HCT116 (cell line): ENCODE measurements around the gene TOPAZ1. TPM values are rescaled to one million over a fixed set of nuclear protein-coding genes. Genes with fewer than 3 reads are reported as not detected.

Source experiments
- ATAC-seq: fragments of 200-7000 bp; cut with Tn5 transposase; 2 replicates; pipeline ENCODE4 v1.9.1; 2020; ENCODE audit warnings: mild to moderate bottlenecking, moderate library complexity
- BruUV-seq: library from RNA; stranded (reverse); fragments of 400-500 nt; replicated peaks from 2 replicates; lab custom pipeline; 2021; lab: Mats Ljungman, UMichigan
- CTCF ChIA-PET: fragments of 300-600 bp; sonication (Branson Sonifier 250); formaldehyde crosslinking; loops from one replicate; lab custom pipeline; 2021; ENCODE audit warnings: antibody characterized with exemption; lab: Charles Lee
- POLR2A ChIA-PET: fragments of 300-600, 350-600 bp; sonication (Branson Sonifier 250); formaldehyde crosslinking; loops from one replicate; lab custom pipeline; 2021; ENCODE audit warnings: antibody characterized with exemption; lab: Charles Lee
- RAD21 ChIA-PET, 2 experiments: fragments of 300-600 bp; sonication (Branson Sonifier 250); formaldehyde crosslinking; loops; one replicate each; lab custom pipeline; 2023; ENCODE audit warnings: low total read pairs in 2 of 2; ENCODE audit not compliant: uncharacterized antibody in 2 of 2, unreplicated experiment in 2 of 2, low non-redundant PET in 1 of 2; lab: Charles Lee
- DNase-seq: peaks from one replicate; pipeline ENCODE4 v3.0.0-alpha.2; 2010; ENCODE audit warnings: low read depth, low spot score
- H2AFZ ChIP-seq: fragments of 200-600 bp; shearing (Covaris generic), sonication (generic); 2 replicates; pipeline ENCODE4 v1.6.1; 2017; ENCODE audit warnings: low read depth, mixed run types, mixed read lengths, antibody characterized with exemption, low read length; ENCODE audit not compliant: poor library complexity, severe bottlenecking
- H3K27ac ChIP-seq: 2 replicates; pipeline ENCODE4 v1.5.1; 2012; ENCODE audit warnings: low read depth, low read length
- H3K27me3 ChIP-seq: fragments of 200-600 bp; sonication (generic); 2 replicates; pipeline ENCODE4 v1.6.1; 2016; ENCODE audit warnings: mixed run types, low read length, mixed read lengths; ENCODE audit not compliant: insufficient read depth
- H3K36me3 ChIP-seq, 2 experiments: fragments of 200-500 bp in 1 of 2; fragments of 200-600 bp in 1 of 2; sonication (Bioruptor generic) in 1 of 2; sonication (generic) in 1 of 2; 2 replicates each; pipeline versions ENCODE4 v1.5.1 to v1.6.1; 2014 to 2016; ENCODE audit warnings: low read length in 2 of 2, inconsistent platforms in 1 of 2, mixed read lengths in 1 of 2, mixed run types in 1 of 2; ENCODE audit not compliant: insufficient read depth in 2 of 2, control insufficient read depth in 1 of 2
- H3K4me1 ChIP-seq, 2 experiments: fragments of 200-600 bp in 1 of 2; sonication (generic) in 1 of 2; 2 replicates each; pipeline versions ENCODE4 v1.5.1 to v1.6.1; 2012 to 2017; ENCODE audit warnings: low read length in 2 of 2, inconsistent platforms in 1 of 2, mild to moderate bottlenecking in 1 of 2, mixed read lengths in 1 of 2, mixed run types in 1 of 2, moderate library complexity in 1 of 2; ENCODE audit not compliant: insufficient read depth in 2 of 2, control insufficient read depth in 1 of 2
- H3K4me2 ChIP-seq: fragments of 200-600 bp; sonication (generic); 2 replicates; pipeline ENCODE4 v1.6.1; 2017; ENCODE audit warnings: mixed run types, low read length, mixed read lengths
- H3K4me3 ChIP-seq, 2 experiments: fragments of 200-600 bp in 1 of 2; sonication (generic) in 1 of 2; replicated peaks in 1 of 2; 2 replicates each; pipeline ENCODE4 v1.5.1; 2011 to 2016; ENCODE audit warnings: low read length in 2 of 2, control low read depth in 1 of 2, low read depth in 1 of 2, mild to moderate bottlenecking in 1 of 2, mixed read lengths in 1 of 2, mixed run types in 1 of 2
- H3K79me2 ChIP-seq: fragments of 200-600 bp; sonication (generic); 2 replicates; pipeline ENCODE4 v1.6.1; 2017; ENCODE audit warnings: mild to moderate bottlenecking, mixed run types, low read length, moderate library complexity, mixed read lengths; ENCODE audit not compliant: insufficient read depth
- H3K9ac ChIP-seq: fragments of 200-600 bp; sonication (generic); 2 replicates; pipeline ENCODE4 v1.6.1; 2016; ENCODE audit warnings: low read length, mixed read lengths
- H3K9me2 ChIP-seq: fragments of 200-600 bp; sonication (generic), shearing (Covaris generic); 2 replicates; pipeline ENCODE4 v1.6.1; 2017; ENCODE audit warnings: mixed run types, mild to moderate bottlenecking, moderate library complexity; ENCODE audit not compliant: insufficient read depth
- H3K9me3 ChIP-seq, 2 experiments: fragments of 200-500 bp in 1 of 2; fragments of 200-600 bp in 1 of 2; sonication (Bioruptor generic) in 1 of 2; sonication (generic) in 1 of 2; 2 replicates each; pipeline ENCODE4 v1.6.1; 2014 to 2017; ENCODE audit warnings: low read length in 2 of 2, mixed read lengths in 2 of 2, inconsistent platforms in 1 of 2, low read depth in 1 of 2, mild to moderate bottlenecking in 1 of 2, mixed run types in 1 of 2, moderate library complexity in 1 of 2; ENCODE audit not compliant: control insufficient read depth in 1 of 2, insufficient read depth in 1 of 2
- H4K20me1 ChIP-seq: fragments of 200-600 bp; sonication (generic), shearing (Covaris generic); 2 replicates; pipeline ENCODE4 v1.6.1; 2017; ENCODE audit warnings: mixed run types, mild to moderate bottlenecking, moderate library complexity; ENCODE audit not compliant: insufficient read depth
- ATF3 ChIP-seq: IDR thresholded peaks from 2 replicates; pipeline ENCODE4 v1.6.1; 2012
- EZH2phosphoT487 ChIP-seq: fragments of 200-600 bp; IDR thresholded peaks from 2 replicates; pipeline ENCODE4 v1.6.1; 2018; ENCODE audit warnings: antibody characterized with exemption, borderline replicate concordance
- SIN3A ChIP-seq: IDR thresholded peaks from 2 replicates; pipeline ENCODE4 v1.6.1; 2012; ENCODE audit warnings: low read depth
- SRF ChIP-seq: IDR thresholded peaks from 2 replicates; pipeline ENCODE4 v1.6.1; 2012; ENCODE audit warnings: low read depth
- YY1 ChIP-seq: IDR thresholded peaks from 2 replicates; pipeline ENCODE4 v1.6.1; 2011; ENCODE audit warnings: low read length, low read depth, moderate library complexity, mild to moderate bottlenecking; ENCODE audit not compliant: insufficient replicate concordance; ENCODE audit errors: extremely low read depth
- ZFX ChIP-seq: fragments of 450-650 bp; IDR thresholded peaks from 2 replicates; pipeline ENCODE4 v1.6.1; 2017
- intact Hi-C: fragments of 100-400 bp; cut with micrococcal nuclease; formaldehyde crosslinking; loops from 2 replicates; pipeline ENCODE4 v1.10.0; 2022
- total RNA-seq: library from RNA; stranded (reverse); gene quantifications from one replicate; pipeline ENCODE4 v1.2.1, GENCODE V29; 2021; ENCODE audit not compliant: unreplicated experiment
- TF ChIP-seq, protein P1 (sequence below), 3 experiments: fragments of 200-600 bp in 1 of 3; sonication (generic) in 1 of 3; IDR thresholded peaks in 2 of 3; conservative IDR thresholded peaks in 1 of 3; 2 replicates each; pipeline ENCODE4 v1.5.1; 2012 to 2017; ENCODE audit warnings: low read depth in 2 of 3, low read length in 2 of 3, antibody characterized with exemption in 1 of 3, borderline replicate concordance in 1 of 3, control low read depth in 1 of 3, mild to moderate bottlenecking in 1 of 3, mixed read lengths in 1 of 3, mixed run types in 1 of 3, moderate library complexity in 1 of 3; ENCODE audit not compliant: insufficient read depth in 1 of 3
- TF ChIP-seq, protein P2 (sequence below): IDR thresholded peaks from 2 replicates; pipeline ENCODE4 v1.6.1; 2011; ENCODE audit warnings: mild to moderate bottlenecking, low read length, moderate library complexity; ENCODE audit not compliant: insufficient replicate concordance; ENCODE audit errors: extremely low read depth

TOPAZ1 gene
- total RNA-seq, 1 experiment from 2014 or later, result not detected

- DNase-seq (no peak), ATAC-seq (no peak)
- RAD21 ChIA-PET, result no interaction called here
- Histone ChIP-seq H3K27me3 (no peaks in the 10 kb centered on the region), H3K9me2 (no peaks in the 10 kb centered on the region), H2AFZ (no peak overlapping the region), H4K20me1 (no peaks in the 10 kb centered on the region), H3K4me3 (no peak overlapping the region), H3K36me3 (no peaks in the 10 kb centered on the region), H3K9me3 (no peaks in the 10 kb centered on the region), H3K79me2 (no peaks in the 10 kb centered on the region), H3K4me2 (no peak overlapping the region), H3K4me1 (no peaks in the 10 kb centered on the region), H3K9ac (no peak overlapping the region), H3K27ac (no peak overlapping the region)
- CTCF ChIA-PET, result no interaction called here
- POLR2A ChIA-PET, result no interaction called here
- BruUV-seq, result no TSS peak
- TF ChIP-seq YY1 (no peak), ZFX (no peak), SIN3A (no peak), ATF3 (no peak), EZH2phosphoT487 (no peak), SRF (no peak)
- TF ChIP-seq, protein P1, sequence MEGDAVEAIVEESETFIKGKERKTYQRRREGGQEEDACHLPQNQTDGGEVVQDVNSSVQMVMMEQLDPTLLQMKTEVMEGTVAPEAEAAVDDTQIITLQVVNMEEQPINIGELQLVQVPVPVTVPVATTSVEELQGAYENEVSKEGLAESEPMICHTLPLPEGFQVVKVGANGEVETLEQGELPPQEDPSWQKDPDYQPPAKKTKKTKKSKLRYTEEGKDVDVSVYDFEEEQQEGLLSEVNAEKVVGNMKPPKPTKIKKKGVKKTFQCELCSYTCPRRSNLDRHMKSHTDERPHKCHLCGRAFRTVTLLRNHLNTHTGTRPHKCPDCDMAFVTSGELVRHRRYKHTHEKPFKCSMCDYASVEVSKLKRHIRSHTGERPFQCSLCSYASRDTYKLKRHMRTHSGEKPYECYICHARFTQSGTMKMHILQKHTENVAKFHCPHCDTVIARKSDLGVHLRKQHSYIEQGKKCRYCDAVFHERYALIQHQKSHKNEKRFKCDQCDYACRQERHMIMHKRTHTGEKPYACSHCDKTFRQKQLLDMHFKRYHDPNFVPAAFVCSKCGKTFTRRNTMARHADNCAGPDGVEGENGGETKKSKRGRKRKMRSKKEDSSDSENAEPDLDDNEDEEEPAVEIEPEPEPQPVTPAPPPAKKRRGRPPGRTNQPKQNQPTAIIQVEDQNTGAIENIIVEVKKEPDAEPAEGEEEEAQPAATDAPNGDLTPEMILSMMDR (IDR thresholded peaks at IDR 0.05 in 2 of 3, conservative IDR thresholded peaks at IDR 0.05 in 1 of 3; ENCODE audit: borderline replicate concordance in 1 of 3, insufficient read depth in 1 of 3, low read depth in 2 of 3, low read length in 2 of 3), result no peak
- TF ChIP-seq, protein P2, sequence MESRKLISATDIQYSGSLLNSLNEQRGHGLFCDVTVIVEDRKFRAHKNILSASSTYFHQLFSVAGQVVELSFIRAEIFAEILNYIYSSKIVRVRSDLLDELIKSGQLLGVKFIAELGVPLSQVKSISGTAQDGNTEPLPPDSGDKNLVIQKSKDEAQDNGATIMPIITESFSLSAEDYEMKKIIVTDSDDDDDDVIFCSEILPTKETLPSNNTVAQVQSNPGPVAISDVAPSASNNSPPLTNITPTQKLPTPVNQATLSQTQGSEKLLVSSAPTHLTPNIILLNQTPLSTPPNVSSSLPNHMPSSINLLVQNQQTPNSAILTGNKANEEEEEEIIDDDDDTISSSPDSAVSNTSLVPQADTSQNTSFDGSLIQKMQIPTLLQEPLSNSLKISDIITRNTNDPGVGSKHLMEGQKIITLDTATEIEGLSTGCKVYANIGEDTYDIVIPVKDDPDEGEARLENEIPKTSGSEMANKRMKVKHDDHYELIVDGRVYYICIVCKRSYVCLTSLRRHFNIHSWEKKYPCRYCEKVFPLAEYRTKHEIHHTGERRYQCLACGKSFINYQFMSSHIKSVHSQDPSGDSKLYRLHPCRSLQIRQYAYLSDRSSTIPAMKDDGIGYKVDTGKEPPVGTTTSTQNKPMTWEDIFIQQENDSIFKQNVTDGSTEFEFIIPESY, result no peak
- intact Hi-C loops, result no loop called here
Measured at GRCh38 chr3:44277925-44278324, 36.2 kb downstream of the TOPAZ1 start.
